HepG2 (cell line): ENCODE data around the gene APLF. TPM values are rescaled to one million over a fixed set of nuclear protein-coding genes. Genes with fewer than 3 reads are reported as not detected.
"Not testable (repeated sequence)": the region's sequence is repeated elsewhere in the genome, so short reads cannot be mapped to it uniquely, and the experiment has no call there.

ENCODE experiments used
- ATAC-seq: fragments of 200-7000 bp; cut with Tn5 transposase; 3 replicates; pipeline ENCODE4 v1.9.1; 2020; ENCODE audit warnings: mild to moderate bottlenecking, moderate library complexity
- BruUV-seq: library from RNA; stranded (reverse); fragments of 400-500 nt; replicated peaks from 2 replicates; lab custom pipeline; 2021; lab: Mats Ljungman, UMichigan
- CTCF ChIA-PET: fragments of 300-600 bp; formaldehyde crosslinking; extraction: SDS; loops from one replicate; lab custom pipeline; 2021; ENCODE audit warnings: low total read pairs, inconsistent platforms, low intra/inter-chr PET ratio; lab: Yijun Ruan, JAX
- POLR2A ChIA-PET: fragments of 350-600 bp; sonication (Branson Sonifier 250); formaldehyde crosslinking; loops from one replicate; lab custom pipeline; 2020; ENCODE audit warnings: antibody characterized with exemption, inconsistent platforms; lab: Yijun Ruan, JAX
- DNase-seq: peaks from one replicate; pipeline ENCODE4 v3.0.0-alpha.2; 2015; ENCODE audit warnings: low spot score
- FAIRE-seq: peaks from 3 replicates; lab custom pipeline; 2011; peaks lifted over from hg19 to GRCh38; lab: Jason Lieb, UNC
- H2AFZ ChIP-seq: one replicate; pipeline ENCODE4 v1.6.1; 2011; ENCODE audit warnings: low read length, inconsistent platforms
- H3K27ac ChIP-seq: fragments of 300-600 bp; 3 replicates; pipeline ENCODE4 v1.8.0; 2011; ENCODE audit warnings: mixed run types, mild to moderate bottlenecking, mixed read lengths, low read length, inconsistent platforms; ENCODE audit not compliant: insufficient read depth; ENCODE audit errors: extremely low read length
- H3K27me3 ChIP-seq, 2 experiments: fragments of 200-600 bp in 1 of 2; 2 replicates in 1 of 2; 3 replicates in 1 of 2; pipeline versions ENCODE4 v1.6.0 to v1.8.0; 2011; ENCODE audit warnings: low read length in 2 of 2, mild to moderate bottlenecking in 2 of 2, moderate library complexity in 2 of 2, inconsistent platforms in 1 of 2; ENCODE audit not compliant: insufficient read depth in 2 of 2, control insufficient read depth in 1 of 2
- H3K36me3 ChIP-seq, 2 experiments: fragments of 200-600 bp in 1 of 2; replicated peaks in 1 of 2; 2 replicates in 1 of 2; 3 replicates in 1 of 2; pipeline versions ENCODE4 v1.5.1 to v1.8.0; 2011; ENCODE audit warnings: low read length in 2 of 2, inconsistent platforms in 1 of 2; ENCODE audit not compliant: insufficient read depth in 2 of 2, control insufficient read depth in 1 of 2
- H3K4me1 ChIP-seq: 2 replicates; pipeline ENCODE4 v1.5.1; 2012; ENCODE audit warnings: low read length, inconsistent platforms; ENCODE audit not compliant: insufficient read depth
- H3K4me2 ChIP-seq: 2 replicates; pipeline ENCODE4 v1.6.0; 2011; ENCODE audit warnings: low read depth, low read length, inconsistent platforms
- H3K4me3 ChIP-seq, 3 experiments: fragments of 200-600 bp in 1 of 3; sonication (generic), shearing (Covaris generic) in 1 of 3; replicated peaks in 1 of 3; 2 replicates each; pipeline ENCODE4 v1.5.1; 2011 to 2016; ENCODE audit warnings: low read length in 3 of 3, inconsistent platforms in 2 of 3, low read depth in 2 of 3, mild to moderate bottlenecking in 2 of 3, control low read depth in 1 of 3, mixed read lengths in 1 of 3; ENCODE audit not compliant: insufficient read depth in 1 of 3
- H3K79me2 ChIP-seq: one replicate; pipeline ENCODE4 v1.6.1; 2011; ENCODE audit warnings: low read length, inconsistent platforms; ENCODE audit not compliant: insufficient read depth
- H3K9ac ChIP-seq: 2 replicates; pipeline ENCODE4 v1.6.0; 2011; ENCODE audit warnings: mild to moderate bottlenecking, low read depth, low read length, inconsistent platforms; ENCODE audit not compliant: insufficient read depth
- H3K9me3 ChIP-seq: 2 replicates; pipeline ENCODE4 v1.5.1; 2012; ENCODE audit warnings: mild to moderate bottlenecking, low read length
- H4K20me1 ChIP-seq: 2 replicates; pipeline ENCODE4 v1.6.0; 2011; ENCODE audit warnings: inconsistent platforms, mild to moderate bottlenecking, low read length, moderate library complexity; ENCODE audit not compliant: insufficient read depth
- CBFB ChIP-seq: sonication (generic); formaldehyde crosslinking; IDR thresholded peaks from 2 replicates; pipeline ENCODE4 v1.4.0; 2020; ENCODE audit warnings: missing genetic modification reagents
- GTF3A ChIP-seq: sonication (generic); formaldehyde crosslinking; conservative IDR thresholded peaks from 2 replicates; pipeline ENCODE4 v1.4.0; 2020; ENCODE audit warnings: mild to moderate bottlenecking, missing genetic modification reagents
- MEIS1 ChIP-seq: sonication (generic); formaldehyde crosslinking; IDR thresholded peaks from 2 replicates; pipeline ENCODE4 v1.9.0; 2021; ENCODE audit warnings: mild to moderate bottlenecking, missing genetic modification reagents, moderate library complexity, borderline replicate concordance
- NCOA5 ChIP-seq: sonication (generic); formaldehyde crosslinking; IDR thresholded peaks from 2 replicates; pipeline ENCODE4 v1.4.0; 2020; ENCODE audit warnings: missing genetic modification reagents
- NR2F1 ChIP-seq, 2 experiments: fragments of 450-650 bp in 1 of 2; formaldehyde crosslinking in 1 of 2; IDR thresholded peaks; 2 replicates each; pipeline versions ENCODE4 v1.5.0 to v1.6.1; 2016 to 2020; ENCODE audit warnings: mild to moderate bottlenecking in 1 of 2, missing compliant biosample characterization in 1 of 2, missing genetic modification reagents in 1 of 2, moderate library complexity in 1 of 2
- ZBTB3 ChIP-seq: sonication (generic); formaldehyde crosslinking; IDR thresholded peaks from 2 replicates; pipeline ENCODE4 v1.4.0; 2020; ENCODE audit warnings: low read depth, mild to moderate bottlenecking, moderate library complexity, missing genetic modification reagents, borderline replicate concordance
- ZNF24 ChIP-seq: fragments of 450-650 bp; IDR thresholded peaks from 2 replicates; pipeline ENCODE4 v1.6.1; 2017; ENCODE audit warnings: antibody characterized with exemption, mild to moderate bottlenecking
- ZNF296 ChIP-seq: sonication (generic); formaldehyde crosslinking; conservative IDR thresholded peaks from 2 replicates; pipeline ENCODE4 v1.5.0; 2020; ENCODE audit warnings: mild to moderate bottlenecking, missing genetic modification reagents
- ZNF354B ChIP-seq: sonication (generic); formaldehyde crosslinking; IDR thresholded peaks from 2 replicates; pipeline ENCODE4 v1.8.0; 2022; ENCODE audit warnings: mild to moderate bottlenecking, missing genetic modification reagents
- ZNF607 ChIP-seq: sonication (generic); formaldehyde crosslinking; IDR thresholded peaks from 2 replicates; pipeline ENCODE4 v1.5.1; 2020; ENCODE audit warnings: missing genetic modification reagents, mild to moderate bottlenecking, borderline replicate concordance
- WGBS: methylation state at CpG from one replicate; pipeline ENCODE4 v1.1.6; 2017; ENCODE audit warnings: low lambda C conversion rate; 5-methylcytosine and 5-hydroxymethylcytosine counted together
- in situ Hi-C: cut with HindIII; loops from 2 replicates; pipeline ENCODE4 v1.10.0; 2017; ENCODE audit warnings: low pct_unique_long_range_greater_than_20kb; ENCODE audit not compliant: extremely low pct_ligation_motif_present
- intact Hi-C: fragments of 100-400 bp; cut with micrococcal nuclease; formaldehyde crosslinking; loops from one replicate; pipeline ENCODE4 v1.10.0; 2022; ENCODE audit not compliant: unreplicated experiment
- polyA plus RNA-seq, 8 experiments: library from polyadenylated mRNA; depleted of rRNA in 3 of 8; stranded (reverse) in 7 of 8; unstranded in 1 of 8; fragments of >200 nt; fragmentation: Illumina TruSeq in 4 of 8; extraction: Trizol in 4 of 8; gene quantifications; 2 replicates each; pipeline versions ENCODE4 v1.2.1 to v1.2.3, GENCODE V29; 2011 to 2016; ENCODE audit warnings: low read depth in 4 of 8, missing spikeins in 1 of 8, mixed read lengths in 1 of 8; ENCODE audit not compliant: insufficient read depth in 1 of 8
- total RNA-seq, 5 experiments: library from RNA; depleted of rRNA; stranded (reverse); fragments of >200 nt; fragmentation: Illumina TruSeq; extraction: Trizol; gene quantifications; 2 replicates each; pipeline ENCODE4 v1.2.3, GENCODE V29; 2016; ENCODE audit warnings: low read depth in 1 of 5

APLF gene
- total and polyA plus RNA-seq, 2 of the 13 experiments (the other 11 are each of a cell fraction or from before 2014, with no cell fraction given), result 0.45 to 2.2 TPM

DNA sequence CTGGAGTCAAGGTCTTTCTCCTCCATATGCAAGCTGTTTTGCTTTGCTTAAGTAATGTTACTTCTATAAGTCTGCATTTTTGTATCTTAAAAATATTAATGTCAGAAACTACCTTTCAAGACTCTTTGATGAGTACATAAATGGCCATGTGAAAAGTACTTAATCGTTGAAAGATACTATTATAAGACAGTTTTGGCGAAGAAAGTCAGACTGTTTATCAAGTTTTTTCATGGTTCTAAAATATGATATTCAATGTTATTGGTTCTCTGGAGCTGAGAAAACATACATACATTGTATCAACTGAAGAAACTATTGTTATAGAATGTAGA is 25.4 kb upstream of the APLF start:
- 60% methylated on average over 2 of the region's 2 CpGs for WGBS
- CTCF ChIA-PET, result interaction anchor here (0.8 to 1.8 kb wide), 4 partner anchors 80 to 320 kb away, joined by 3 to 14 read pairs (median 6); no protein-coding TSS in a partner anchor
- H3K36me3 ChIP-seq, result no peaks in the 10 kb centered on the region

DNA sequence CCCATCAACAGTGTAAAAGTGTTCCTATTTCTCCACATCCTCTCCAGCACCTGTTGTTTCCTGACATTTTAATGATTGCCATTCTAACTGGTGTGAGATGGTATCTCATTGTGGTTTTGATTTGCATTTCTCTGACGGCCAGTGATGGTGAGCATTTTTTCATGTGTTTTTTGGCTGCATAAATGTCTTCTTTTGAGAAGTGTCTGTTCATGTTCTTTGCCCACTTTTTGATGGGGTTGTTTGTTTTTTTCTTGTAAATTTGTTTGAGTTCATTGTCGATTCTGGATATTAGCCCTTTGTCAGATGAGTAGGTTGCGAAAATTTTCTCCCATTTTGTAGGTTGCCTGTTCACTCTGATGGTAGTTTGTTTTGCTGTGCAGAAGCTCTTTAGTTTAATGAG is 21.0 kb upstream of the APLF start:
- H4K20me1 ChIP-seq, H3K9ac ChIP-seq, H3K27ac ChIP-seq, DNase-seq, H3K36me3 ChIP-seq, H3K4me3 ChIP-seq, BruUV-seq, H3K4me2 ChIP-seq, H2AFZ ChIP-seq, CTCF ChIA-PET, POLR2A ChIA-PET, ATAC-seq, H3K4me1 ChIP-seq, H3K27me3 ChIP-seq, H3K79me2 ChIP-seq, H3K9me3 ChIP-seq, intact Hi-C loops, FAIRE-seq: not testable (repeated sequence)
- in situ Hi-C loops, result loop anchor here (10.0 kb wide), 1 partner anchor 322 kb away; no protein-coding TSS in a partner anchor
- 35% methylated on average over 3 of the region's 3 CpGs for WGBS

More for the DNA sequence above, 25.4 kb upstream of the APLF start:
- peaks cover 0 to 11% of the 10 kb centered on the region in 2 experiments; a peak in 1 of 5 replicates for H3K27me3 ChIP-seq
- no peak overlapping the region for H3K4me2 ChIP-seq
- H3K9ac ChIP-seq, result no peak overlapping the region
- DNase-seq (no peak), ATAC-seq (no peak), FAIRE-seq (no peak)
- H4K20me1 ChIP-seq, result no peaks in the 10 kb centered on the region
- in situ Hi-C loops, result loop anchor here (5.0 to 10.0 kb wide), 2 partner anchors 80 to 317 kb away; no protein-coding TSS in a partner anchor
- H3K27ac ChIP-seq, result no peak overlapping the region
- H3K4me1 ChIP-seq, result no peaks in the 10 kb centered on the region; the same call in 1 of the 2 replicates
- intact Hi-C loops, result loop anchor here (1.0 to 5.0 kb wide), 4 partner anchors 80 to 320 kb away; no protein-coding TSS in a partner anchor
- no peaks in the 10 kb centered on the region for H3K79me2 ChIP-seq
- BruUV-seq, result no TSS peak
- TF ChIP-seq NCOA5 (CRISPR knock-in tag) (no peak), ZNF24 (0 out of 2 replicates have a peak, but pooled peaks have one; percentile 4), ZNF296 (CRISPR knock-in tag) (no peak), ZBTB3 (no peak), NR2F1 (CRISPR knock-in tag; IDR thresholded peaks at IDR 0.05) (no peak), ZNF354B (CRISPR knock-in tag) (no peak), CBFB (CRISPR knock-in tag) (0 out of 2 replicates have a peak, but pooled peaks have one; percentile 2), GTF3A (CRISPR knock-in tag) (no peak), MEIS1 (CRISPR knock-in tag) (no peak), ZNF607 (CRISPR knock-in tag) (no peak)
- POLR2A ChIA-PET, result interaction anchor here (1.2 kb wide), 1 partner anchor 379 kb away, joined by 4 read pairs; the partner anchor contains the start of gene C1D
- no peak overlapping the region for H2AFZ ChIP-seq
- H3K4me3 ChIP-seq, result no peak overlapping the region
- H3K9me3 ChIP-seq, result no peaks in the 10 kb centered on the region
